NT2/D1 (cell line): ENCODE data around the gene PRSS50.

ENCODE experiments used
- SUZ12 ChIP-seq: IDR thresholded peaks from 2 replicates; pipeline ENCODE4 v1.6.1; 2011; ENCODE audit not compliant: insufficient read length, insufficient read depth; ENCODE audit errors: extremely low read depth
- YY1 ChIP-seq: IDR thresholded peaks from 2 replicates; pipeline ENCODE4 v1.6.1; 2011; ENCODE audit not compliant: insufficient read length, insufficient read depth
- ZNF274 ChIP-seq: IDR thresholded peaks from 2 replicates; pipeline ENCODE4 v1.6.1; 2011; ENCODE audit warnings: mild to moderate bottlenecking, low read depth, low read length

- TF ChIP-seq SUZ12 (no peak), ZNF274 (no peak), YY1 (no peak)
These were observed 37.3 kb downstream of the PRSS50 start for GRCh38 chr3:46680298-46680826.
